Gastroesophageal sphincter (tissue), 3 donors: ENCODE measurements around the gene GFM1.

Experiments used
- CTCF ChIP-seq, 4 experiments: fragments of 200-600 bp in 2 of 4; fragments of 450-650 bp in 2 of 4; sonication (generic) in 1 of 4; IDR thresholded peaks; one replicate each; pipeline ENCODE4 v1.5.1; 2017 to 2019; ENCODE audit warnings: antibody characterized with exemption in 4 of 4, mild to moderate bottlenecking in 2 of 4, moderate library complexity in 2 of 4
- EP300 ChIP-seq: sonication (generic); formaldehyde crosslinking; IDR thresholded peaks from one replicate; pipeline ENCODE4 v1.6.1; 2017; ENCODE audit warnings: antibody characterized with exemption, mild to moderate bottlenecking
- POLR2A ChIP-seq, 2 donors: fragments of 450-650 bp; IDR thresholded peaks; one replicate each; pipeline ENCODE4 v1.6.1; 2017; ENCODE audit warnings: antibody characterized with exemption in 2 of 2, mild to moderate bottlenecking in 2 of 2, moderate library complexity in 1 of 2
- POLR2AphosphoS5 ChIP-seq: sonication (generic); formaldehyde crosslinking; IDR thresholded peaks from one replicate; pipeline ENCODE4 v1.6.1; 2017; ENCODE audit warnings: antibody characterized with exemption

DNA sequence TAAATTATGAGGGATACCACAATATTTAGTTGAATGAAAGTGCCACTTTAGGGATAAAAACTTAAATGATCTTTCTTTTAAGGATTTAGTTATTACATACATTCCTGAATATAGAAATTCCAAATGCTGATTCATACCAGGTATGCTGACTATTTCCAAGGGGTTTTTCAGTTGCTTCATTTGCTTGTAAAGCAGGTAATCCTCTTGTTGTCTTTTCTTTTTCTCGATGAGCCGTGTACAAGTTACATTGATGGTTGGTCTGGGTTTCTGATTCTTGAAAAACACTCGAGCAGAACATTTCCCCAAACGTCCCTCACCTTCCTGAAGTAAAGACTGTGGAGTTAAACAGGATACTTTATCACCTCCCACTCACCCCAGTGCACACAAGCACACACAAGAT is 66.3 kb downstream of the GFM1 start:
- TF ChIP-seq CTCF (IDR thresholded peaks at IDR 0.05) (no peak), POLR2AphosphoS5 (no peak), POLR2A (IDR thresholded peaks at IDR 0.05) (no peak), EP300 (no peak)
